Upper lobe of left lung (tissue), 4 donors: ENCODE measurements around the gene MYL10.

ENCODE experiments used
- CTCF ChIP-seq, 6 experiments: fragments of 450-650 bp in 4 of 6; fragments of 200-600 bp in 2 of 6; sonication (generic) in 2 of 6; IDR thresholded peaks; one replicate each; pipeline ENCODE4 v1.5.1; 2016 to 2019; ENCODE audit warnings: antibody characterized with exemption in 6 of 6
- POLR2A ChIP-seq, 4 donors: fragments of 450-650 bp; IDR thresholded peaks; one replicate each; pipeline ENCODE4 v1.5.1; 2016 to 2017; ENCODE audit warnings: antibody characterized with exemption in 4 of 4, mild to moderate bottlenecking in 2 of 4
- POLR2AphosphoS5 ChIP-seq, 2 donors: sonication (generic); formaldehyde crosslinking; IDR thresholded peaks; one replicate each; pipeline ENCODE4 v1.5.1; 2017; ENCODE audit warnings: antibody characterized with exemption in 2 of 2

GRCh38 chr7:101636822-101637623 is 7.9 kb upstream of the MYL10 start:
- TF ChIP-seq CTCF (IDR thresholded peaks at IDR 0.05): no peak
- no peak for TF ChIP-seq POLR2A (IDR thresholded peaks at IDR 0.05)
- no peak for TF ChIP-seq POLR2AphosphoS5 (IDR thresholded peaks at IDR 0.05)
